ENCODE data around the gene FCER2. TPM values are rescaled to one million over a fixed set of nuclear protein-coding genes. Genes with fewer than 3 reads are reported as not detected.

FCER2 gene
- total and polyA plus RNA-seq, 2 of the 13 experiments (the other 11 are each of a cell fraction or from before 2014, with no cell fraction given), result not detected

GRCh38 chr19:7652061-7652641, 49.8 kb downstream of the FCER2 start:
- no peaks in the 10 kb centered on the region for H3K27me3 ChIP-seq (ENCODE audit: control insufficient read depth in 1 of 2, insufficient read depth in 2 of 2, low read length in 2 of 2)
- ChIA-PET CTCF (ENCODE audit: low intra/inter-chr PET ratio, low total read pairs) (interaction anchor here (1.4 to 2.3 kb wide), 3 partner anchors 26 to 148 kb away, joined by 6 to 34 read pairs (median 7); partner anchors contain the start of gene TRAPPC5), POLR2A (interaction anchor here (0.6 to 1.1 kb wide), 5 partner anchors 11 to 566 kb away, joined by 3 to 7 read pairs (median 4); partner anchors contain the start of genes CAMSAP3, PET100 and XAB2)
- no peaks in the 10 kb centered on the region for H3K9me3 ChIP-seq (ENCODE audit: low read length)
- intact Hi-C loops (cut with micrococcal nuclease; ENCODE audit: unreplicated experiment), result loop anchor here (1.0 kb wide), 2 partner anchors 29 to 115 kb away; no protein-coding TSS in a partner anchor
- peak overlapping the region; percentile 58 for H3K27ac ChIP-seq (ENCODE audit: extremely low read length, insufficient read depth, low read length)
- in situ Hi-C loops (cut with HindIII; ENCODE audit: extremely low pct_ligation_motif_present, low pct_unique_long_range_greater_than_20kb), result no loop called here
- FAIRE-seq (peak; percentile 93), DNase-seq (ENCODE audit: low spot score) (peak; percentile 96), ATAC-seq (peak; percentile 88)
- H3K4me2 ChIP-seq (ENCODE audit: low read depth, low read length), result peak overlapping the region; percentile 66
- H3K4me3 ChIP-seq (replicated peaks in 1 of 3; ENCODE audit: insufficient read depth in 1 of 3, low read depth in 2 of 3, low read length in 3 of 3), result peak overlapping the region in 1 of 3 experiments; percentile 31; a peak in 1 of 6 replicates
- H3K36me3 ChIP-seq (replicated peaks in 1 of 2; ENCODE audit: control insufficient read depth in 1 of 2, insufficient read depth in 2 of 2, low read length in 2 of 2), result no peaks in the 10 kb centered on the region
- peaks cover 17% of the 10 kb centered on the region for H3K4me1 ChIP-seq (ENCODE audit: insufficient read depth, low read length)
- no peak overlapping the region for H2AFZ ChIP-seq (ENCODE audit: low read length)
- H3K9ac ChIP-seq (ENCODE audit: insufficient read depth, low read depth, low read length), result no peak overlapping the region
- no TSS peak for BruUV-seq (replicated peaks)
- no peaks in the 10 kb centered on the region for H4K20me1 ChIP-seq (ENCODE audit: insufficient read depth, low read length)
- H3K79me2 ChIP-seq (ENCODE audit: insufficient read depth, low read length), result no peaks in the 10 kb centered on the region
- WGBS (ENCODE audit: low lambda C conversion rate), result 2% methylated on average over 28 of the region's 28 CpGs
- TF ChIP-seq ZNF343 (CRISPR knock-in tag; IDR thresholded peaks at IDR 0.05), result 0 out of 2 replicates have a peak, but pooled peaks have one; percentile 29
- TF ChIP-seq SIX4 (CRISPR knock-in tag; IDR thresholded peaks at IDR 0.05), result peak; percentile 99
- TF ChIP-seq ZNF550 (CRISPR knock-in tag; IDR thresholded peaks at IDR 0.05; ENCODE audit: borderline replicate concordance), result no peak
- peak; percentile 53; the same call in 1 of the 2 replicates for TF ChIP-seq MAX (IDR thresholded peaks at IDR 0.05)
- 0 out of 2 replicates have a peak, but pooled peaks have one; percentile 55 for TF ChIP-seq ZBTB3 (CRISPR knock-in tag; IDR thresholded peaks at IDR 0.05; ENCODE audit: borderline replicate concordance, low read depth)
- no peak for TF ChIP-seq ZHX2 (IDR thresholded peaks at IDR 0.05; ENCODE audit: low read depth)
- no peak for TF ChIP-seq ZHX2 (CRISPR knock-in tag; IDR thresholded peaks at IDR 0.05; ENCODE audit: borderline replicate concordance)
- no peak for TF ChIP-seq ZNF878 (CRISPR knock-in tag; IDR thresholded peaks at IDR 0.05)
- TF ChIP-seq PHF20 (CRISPR knock-in tag; IDR thresholded peaks at IDR 0.05), result 0 out of 2 replicates have a peak, but pooled peaks have one; percentile 16
- TF ChIP-seq YY1 (IDR thresholded peaks at IDR 0.05; ENCODE audit: insufficient read depth, insufficient replicate concordance, low read depth, low read length), result peak; percentile 26
- no peak for TF ChIP-seq NPAS2 (CRISPR knock-in tag; IDR thresholded peaks at IDR 0.05; ENCODE audit: borderline replicate concordance)
- peak; percentile 98 for TF ChIP-seq CEBPG (CRISPR knock-in tag; IDR thresholded peaks at IDR 0.05)
- TF ChIP-seq, protein P1, sequence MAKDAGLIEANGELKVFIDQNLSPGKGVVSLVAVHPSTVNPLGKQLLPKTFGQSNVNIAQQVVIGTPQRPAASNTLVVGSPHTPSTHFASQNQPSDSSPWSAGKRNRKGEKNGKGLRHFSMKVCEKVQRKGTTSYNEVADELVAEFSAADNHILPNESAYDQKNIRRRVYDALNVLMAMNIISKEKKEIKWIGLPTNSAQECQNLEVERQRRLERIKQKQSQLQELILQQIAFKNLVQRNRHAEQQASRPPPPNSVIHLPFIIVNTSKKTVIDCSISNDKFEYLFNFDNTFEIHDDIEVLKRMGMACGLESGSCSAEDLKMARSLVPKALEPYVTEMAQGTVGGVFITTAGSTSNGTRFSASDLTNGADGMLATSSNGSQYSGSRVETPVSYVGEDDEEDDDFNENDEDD (CRISPR knock-in tag; IDR thresholded peaks at IDR 0.05; ENCODE audit: borderline replicate concordance), result peak; percentile 69; the same call in 1 of the 2 replicates
- TF ChIP-seq ZNF660 (CRISPR knock-in tag; IDR thresholded peaks at IDR 0.05; ENCODE audit: borderline replicate concordance, low read depth), result no peak
- TF ChIP-seq, protein P2, sequence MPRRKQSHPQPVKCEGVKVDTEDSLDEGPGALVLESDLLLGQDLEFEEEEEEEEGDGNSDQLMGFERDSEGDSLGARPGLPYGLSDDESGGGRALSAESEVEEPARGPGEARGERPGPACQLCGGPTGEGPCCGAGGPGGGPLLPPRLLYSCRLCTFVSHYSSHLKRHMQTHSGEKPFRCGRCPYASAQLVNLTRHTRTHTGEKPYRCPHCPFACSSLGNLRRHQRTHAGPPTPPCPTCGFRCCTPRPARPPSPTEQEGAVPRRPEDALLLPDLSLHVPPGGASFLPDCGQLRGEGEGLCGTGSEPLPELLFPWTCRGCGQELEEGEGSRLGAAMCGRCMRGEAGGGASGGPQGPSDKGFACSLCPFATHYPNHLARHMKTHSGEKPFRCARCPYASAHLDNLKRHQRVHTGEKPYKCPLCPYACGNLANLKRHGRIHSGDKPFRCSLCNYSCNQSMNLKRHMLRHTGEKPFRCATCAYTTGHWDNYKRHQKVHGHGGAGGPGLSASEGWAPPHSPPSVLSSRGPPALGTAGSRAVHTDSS (CRISPR knock-in tag; conservative IDR thresholded peaks at IDR 0.05), result no peak
